ENCODE data around the gene NEU4.
"Not testable (repeated sequence)": the region's sequence is repeated elsewhere in the genome, so short reads cannot be mapped to it uniquely, and the experiment has no call there.

The NEU4 gene, protein sequence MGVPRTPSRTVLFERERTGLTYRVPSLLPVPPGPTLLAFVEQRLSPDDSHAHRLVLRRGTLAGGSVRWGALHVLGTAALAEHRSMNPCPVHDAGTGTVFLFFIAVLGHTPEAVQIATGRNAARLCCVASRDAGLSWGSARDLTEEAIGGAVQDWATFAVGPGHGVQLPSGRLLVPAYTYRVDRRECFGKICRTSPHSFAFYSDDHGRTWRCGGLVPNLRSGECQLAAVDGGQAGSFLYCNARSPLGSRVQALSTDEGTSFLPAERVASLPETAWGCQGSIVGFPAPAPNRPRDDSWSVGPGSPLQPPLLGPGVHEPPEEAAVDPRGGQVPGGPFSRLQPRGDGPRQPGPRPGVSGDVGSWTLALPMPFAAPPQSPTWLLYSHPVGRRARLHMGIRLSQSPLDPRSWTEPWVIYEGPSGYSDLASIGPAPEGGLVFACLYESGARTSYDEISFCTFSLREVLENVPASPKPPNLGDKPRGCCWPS

DNA sequence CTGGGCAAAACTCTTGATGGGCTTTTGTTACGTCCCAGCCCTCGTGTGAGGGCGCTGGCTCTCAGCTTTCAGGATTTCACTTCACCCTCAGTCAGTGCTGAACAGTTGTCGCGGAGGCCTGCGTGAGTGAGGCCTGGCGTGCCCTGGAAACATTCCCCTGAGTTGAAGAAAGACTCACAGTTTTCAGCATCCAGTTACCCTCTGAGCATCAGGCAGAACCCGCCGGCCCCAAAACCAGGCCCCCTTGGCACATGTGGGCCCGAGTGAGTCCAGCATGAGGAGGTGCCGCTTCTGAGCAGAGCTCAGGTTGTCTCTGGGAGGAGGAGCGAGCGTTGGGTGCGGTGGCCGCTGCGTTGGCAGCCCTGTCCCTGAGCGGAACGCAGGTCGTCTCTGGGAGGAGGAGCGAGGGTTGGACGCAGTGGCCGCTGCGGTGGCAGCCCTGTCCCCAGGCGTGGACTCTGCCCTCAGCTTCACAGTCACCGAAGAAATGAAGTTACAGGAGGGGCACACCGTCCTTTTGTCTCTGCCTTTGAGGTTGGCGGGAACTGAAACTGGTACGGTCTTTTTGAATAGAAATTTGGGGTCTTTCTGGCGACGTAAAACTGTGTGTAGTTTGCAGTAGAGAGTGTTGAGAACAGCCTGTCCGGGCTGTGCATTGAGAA, at the start of gene NEU4:
NEU4 (plus strand) TSS at position 473 of the 662 bp plus-strand sequence. CDS start 5,292 bp downstream, outside the sequence.
- no peak for DNase-seq

DNA sequence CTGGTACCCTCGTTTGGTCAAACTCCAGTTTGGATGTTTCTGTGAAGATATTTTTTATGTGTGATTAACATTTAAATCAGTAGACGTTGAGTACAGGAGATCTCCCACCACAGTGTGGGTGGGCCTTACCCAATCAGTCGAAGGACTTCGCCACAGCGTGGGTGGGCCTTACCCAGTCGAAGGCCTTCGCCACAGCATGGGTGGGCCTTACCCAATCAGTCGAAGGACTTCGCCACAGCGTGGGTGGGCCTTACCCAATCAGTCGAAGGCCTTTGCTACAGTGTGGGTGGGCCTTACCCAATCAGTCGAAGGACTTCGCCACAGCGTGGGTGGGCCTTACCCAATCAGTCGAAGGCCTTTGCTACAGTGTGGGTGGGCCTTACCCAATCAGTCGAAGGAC, 49.1 kb upstream of the NEU4 start:
- DNase-seq, result not testable (repeated sequence)

DNA sequence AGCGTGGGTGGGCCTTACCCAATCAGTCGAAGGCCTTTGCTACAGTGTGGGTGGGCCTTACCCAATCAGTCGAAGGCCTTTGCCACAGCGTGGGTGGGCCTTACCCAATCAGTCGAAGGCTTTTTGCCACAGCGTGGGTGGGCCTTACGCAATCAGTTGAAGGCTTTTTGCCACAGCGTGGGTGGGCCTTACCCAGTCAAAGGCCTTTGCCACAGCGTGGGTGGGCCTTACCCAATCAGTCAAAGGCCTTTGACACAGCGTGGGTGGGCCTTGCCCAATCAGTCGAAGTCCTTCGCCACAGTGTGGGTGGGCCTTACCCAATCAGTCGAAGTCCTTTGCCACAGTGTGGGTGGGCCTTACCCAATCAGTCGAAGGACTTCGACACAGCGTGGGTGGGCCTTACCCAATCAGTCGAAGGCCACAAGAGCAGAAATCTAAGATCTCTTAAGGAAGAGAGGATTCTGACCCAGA, 48.7 kb upstream of the NEU4 start:
- DNase-seq, result no peak

DNA sequence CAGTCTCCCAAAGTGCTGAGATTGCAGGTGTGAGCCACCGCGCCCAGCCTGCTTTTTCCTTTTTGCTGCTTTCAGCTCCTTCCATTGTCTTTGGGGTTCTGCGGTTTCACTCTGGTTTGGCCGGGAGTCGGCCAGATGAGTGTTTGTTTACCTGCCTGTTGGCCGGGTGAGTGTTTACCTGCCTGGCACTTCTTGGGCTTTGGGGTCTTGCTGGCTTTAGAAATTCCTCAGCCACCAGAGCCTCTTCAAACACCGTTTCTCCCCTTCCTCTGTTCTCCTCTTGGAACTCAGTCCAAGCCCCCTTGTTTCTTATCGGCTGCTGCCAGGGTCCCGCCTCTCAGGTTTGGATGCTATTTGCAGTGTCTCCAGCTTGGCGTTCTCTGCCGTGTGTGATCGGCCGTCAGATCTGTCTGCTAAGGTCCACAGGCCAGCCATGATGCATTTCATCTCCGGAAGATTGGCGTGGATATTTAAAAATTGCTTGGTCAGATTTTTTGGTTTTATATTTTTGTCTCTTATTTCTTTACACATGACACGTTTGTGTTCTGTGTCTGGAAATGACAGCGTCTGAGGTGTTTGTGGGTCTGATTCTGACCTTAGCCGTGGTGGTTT, 46.6 kb upstream of the NEU4 start:
- peak; percentile 14 for DNase-seq

DNA sequence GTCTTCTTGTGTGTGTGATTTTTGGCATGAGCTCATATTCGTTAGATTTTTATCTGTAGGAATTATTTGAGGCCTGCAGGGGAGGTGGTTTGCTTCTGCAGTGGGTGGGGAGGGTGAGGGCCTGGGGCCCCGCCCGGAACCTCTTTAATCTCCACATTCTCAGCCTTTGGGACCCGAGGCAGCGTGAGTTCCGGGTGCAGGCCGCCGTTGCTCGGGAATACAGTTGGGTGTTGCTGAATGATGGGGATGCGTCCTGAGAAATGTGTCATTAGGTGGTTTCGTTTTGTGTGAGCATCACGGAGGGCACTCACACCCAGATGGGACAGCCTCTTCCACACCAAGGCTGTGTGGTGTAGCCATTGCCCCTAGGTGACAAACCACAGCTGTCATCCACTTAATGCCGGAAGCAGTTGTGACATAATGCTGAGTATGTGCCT, 46.0 kb upstream of the NEU4 start:
- DNase-seq, result no peak

DNA sequence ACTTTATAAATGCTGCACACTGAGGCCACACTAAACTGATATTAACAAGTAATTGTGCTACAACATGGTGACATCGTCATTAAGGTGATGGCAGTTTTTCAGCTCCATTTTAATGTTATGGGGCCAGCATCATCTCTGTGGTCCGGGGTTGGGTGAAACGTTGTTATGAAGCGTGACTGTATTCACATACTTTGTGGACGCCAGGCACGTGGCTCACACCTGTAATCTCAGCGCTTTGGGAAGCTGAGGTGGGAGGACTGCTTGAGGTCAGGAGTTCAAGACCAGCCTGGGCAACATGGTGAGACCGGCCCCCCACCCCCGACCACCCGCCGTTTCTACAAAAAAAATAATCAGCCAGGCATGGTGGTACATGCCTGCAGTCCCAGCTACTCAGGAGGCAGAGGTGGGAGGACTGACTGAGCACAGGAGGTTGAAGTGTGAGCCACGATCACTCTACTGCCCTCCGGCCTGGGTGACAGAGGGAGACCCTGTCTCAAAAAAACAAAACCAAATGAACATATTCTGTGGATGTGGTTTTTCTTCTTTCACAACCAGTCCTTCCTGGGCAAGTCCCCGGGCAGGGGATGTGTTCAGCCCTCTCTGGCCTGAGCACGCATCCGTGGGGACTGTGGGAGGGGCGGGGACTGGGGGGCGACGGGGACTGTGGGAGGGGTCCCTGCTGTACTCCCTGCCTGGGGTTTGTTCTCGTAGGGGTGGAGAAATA, 45.3 kb upstream of the NEU4 start:
- DNase-seq, result no peak

DNA sequence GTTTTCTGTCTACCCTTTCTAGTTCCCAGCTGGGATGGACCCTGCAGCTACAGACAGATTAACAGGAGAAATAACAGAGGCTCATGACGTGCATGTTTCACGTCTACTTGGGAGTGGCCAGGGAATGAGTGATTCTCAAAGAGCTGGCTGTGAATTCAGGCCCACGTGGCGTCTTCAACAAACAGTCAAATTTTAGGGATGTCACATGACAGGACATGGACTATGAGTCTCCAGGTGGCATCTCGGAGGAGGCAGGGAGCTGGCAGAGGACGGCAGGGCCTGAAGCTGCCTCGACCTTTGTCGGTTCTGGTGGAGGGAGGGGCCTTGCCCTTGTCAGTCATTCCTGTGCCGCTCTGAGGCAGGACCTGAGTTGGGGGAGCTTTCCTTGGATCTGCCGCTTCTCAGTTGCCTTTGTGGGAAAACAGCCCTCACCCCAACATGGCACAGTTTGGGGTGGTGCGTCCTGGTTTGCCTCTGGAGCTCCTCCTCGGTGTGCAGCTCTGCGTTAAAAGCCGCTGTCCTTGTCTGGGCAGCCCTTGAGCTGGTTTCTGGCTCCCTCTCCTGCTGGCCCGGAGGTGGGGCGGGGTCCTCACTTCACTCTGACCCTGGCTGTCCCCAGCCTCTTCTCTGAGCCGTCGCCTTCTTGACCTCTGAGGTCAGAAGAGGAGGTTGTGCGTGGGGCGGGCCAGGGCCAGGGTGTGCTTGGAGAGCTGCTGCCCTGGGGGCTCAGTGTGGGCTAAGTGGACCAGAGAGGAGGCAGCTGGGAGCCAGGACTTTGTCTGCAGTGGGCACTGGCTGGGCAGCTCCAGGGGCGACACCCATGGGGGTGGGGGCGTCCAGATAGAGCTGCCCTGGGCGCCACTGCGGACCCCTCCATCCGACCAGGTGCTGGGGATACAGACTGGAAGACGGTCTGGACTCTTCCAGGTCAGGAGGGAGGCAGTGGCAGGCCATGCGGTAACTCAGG, 44.4 kb upstream of the NEU4 start:
- DNase-seq, result no peak

DNA sequence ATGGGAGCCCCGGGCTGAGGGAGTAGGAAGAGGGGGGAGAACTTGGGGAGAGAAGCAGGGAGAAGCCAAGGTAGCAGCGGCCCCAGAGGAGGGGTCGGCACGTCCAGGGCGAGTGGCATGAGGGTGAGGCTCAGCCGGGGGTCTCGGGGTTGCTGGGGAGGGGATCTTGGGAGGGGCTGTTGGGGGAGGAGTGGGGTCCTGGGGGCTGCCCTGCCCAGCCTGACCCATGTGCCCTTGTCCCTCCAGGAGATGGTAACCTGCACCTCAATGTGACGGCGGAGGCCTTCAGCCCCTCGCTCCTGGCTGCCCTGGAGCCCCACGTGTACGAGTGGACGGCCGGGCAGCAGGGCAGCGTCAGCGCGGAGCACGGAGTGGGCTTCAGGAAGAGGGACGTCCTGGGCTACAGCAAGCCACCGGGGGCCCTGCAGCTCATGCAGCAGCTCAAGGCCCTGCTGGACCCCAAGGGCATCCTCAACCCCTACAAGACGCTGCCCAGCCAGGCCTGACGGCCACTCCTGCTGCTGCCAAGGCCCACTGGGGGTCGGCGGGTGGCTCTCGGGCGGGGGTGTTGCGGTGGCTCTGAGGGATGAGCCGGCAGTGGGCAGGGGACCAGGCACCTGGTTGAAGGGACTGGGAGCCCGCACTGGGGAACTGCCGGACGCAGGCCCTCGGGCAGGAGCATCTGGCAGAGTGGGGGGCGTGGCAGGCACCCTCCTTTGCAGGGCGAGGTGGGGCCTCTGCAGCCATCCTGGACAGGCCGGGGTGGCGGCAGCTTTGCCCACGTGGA, 41.3 kb upstream of the NEU4 start:
- DNase-seq, result no peak

DNA sequence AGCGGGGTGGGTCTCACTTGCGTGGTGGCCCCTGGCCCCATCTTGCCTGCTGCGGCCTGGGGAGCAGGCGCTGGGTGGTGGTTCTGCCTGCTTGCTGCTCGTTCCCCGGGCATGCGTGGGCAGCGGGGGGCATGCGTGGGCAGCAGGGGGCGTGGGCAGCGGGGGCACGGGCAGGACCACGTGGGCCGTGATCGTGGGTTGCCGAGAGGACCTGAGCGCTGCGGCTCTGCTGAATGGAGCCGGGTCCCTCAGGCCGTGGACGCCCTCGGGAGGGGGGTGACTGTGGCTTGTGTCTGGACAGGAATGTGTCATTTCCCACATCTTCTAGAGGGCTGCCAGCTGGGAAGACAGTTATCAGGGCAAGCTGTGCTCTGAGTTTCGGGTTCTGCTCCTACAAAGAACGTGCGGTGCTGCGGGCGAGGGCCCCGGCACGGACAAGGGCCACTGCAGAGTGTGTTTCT, 40.7 kb upstream of the NEU4 start:
- no peak for DNase-seq

DNA sequence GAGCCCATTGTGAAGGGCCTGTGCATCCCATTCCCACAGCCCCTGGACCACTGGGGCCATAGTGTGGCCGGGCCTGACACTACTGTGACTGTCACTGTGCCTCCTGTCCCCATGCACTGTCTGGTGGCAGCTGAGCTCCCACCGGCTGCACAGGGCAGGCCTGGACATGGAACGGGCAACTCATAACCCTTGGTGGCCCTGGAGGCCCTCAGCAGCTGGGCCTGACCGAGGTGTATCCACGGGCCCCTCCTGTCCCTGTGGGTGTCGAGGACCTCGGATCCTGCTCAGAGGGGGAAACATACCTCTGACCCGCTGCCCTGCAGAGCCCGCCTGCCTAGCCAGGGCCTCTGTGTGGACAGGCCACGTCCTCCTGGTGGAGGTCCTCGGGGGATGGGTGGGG, 40.1 kb upstream of the NEU4 start:
- DNase-seq, result no peak

DNA sequence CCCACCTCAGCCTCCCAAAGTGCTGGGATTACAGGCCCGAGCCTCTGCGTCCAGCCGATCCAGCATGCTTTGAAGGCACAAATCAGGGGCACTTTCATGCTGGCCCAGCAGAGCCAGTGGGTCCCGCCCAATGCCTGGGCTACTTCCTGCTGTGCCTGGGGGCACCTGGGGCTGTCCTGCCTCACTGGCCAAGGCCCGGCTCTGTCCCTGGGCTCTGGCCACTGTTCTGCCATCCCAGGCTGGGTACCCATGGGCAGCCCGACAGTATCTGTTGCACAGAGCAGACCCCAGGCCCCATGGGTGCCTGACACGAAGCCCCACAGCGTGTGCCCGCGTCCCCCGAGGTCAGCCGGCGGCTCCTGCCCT, 39.2 kb upstream of the NEU4 start:
- no peak for DNase-seq

DNA sequence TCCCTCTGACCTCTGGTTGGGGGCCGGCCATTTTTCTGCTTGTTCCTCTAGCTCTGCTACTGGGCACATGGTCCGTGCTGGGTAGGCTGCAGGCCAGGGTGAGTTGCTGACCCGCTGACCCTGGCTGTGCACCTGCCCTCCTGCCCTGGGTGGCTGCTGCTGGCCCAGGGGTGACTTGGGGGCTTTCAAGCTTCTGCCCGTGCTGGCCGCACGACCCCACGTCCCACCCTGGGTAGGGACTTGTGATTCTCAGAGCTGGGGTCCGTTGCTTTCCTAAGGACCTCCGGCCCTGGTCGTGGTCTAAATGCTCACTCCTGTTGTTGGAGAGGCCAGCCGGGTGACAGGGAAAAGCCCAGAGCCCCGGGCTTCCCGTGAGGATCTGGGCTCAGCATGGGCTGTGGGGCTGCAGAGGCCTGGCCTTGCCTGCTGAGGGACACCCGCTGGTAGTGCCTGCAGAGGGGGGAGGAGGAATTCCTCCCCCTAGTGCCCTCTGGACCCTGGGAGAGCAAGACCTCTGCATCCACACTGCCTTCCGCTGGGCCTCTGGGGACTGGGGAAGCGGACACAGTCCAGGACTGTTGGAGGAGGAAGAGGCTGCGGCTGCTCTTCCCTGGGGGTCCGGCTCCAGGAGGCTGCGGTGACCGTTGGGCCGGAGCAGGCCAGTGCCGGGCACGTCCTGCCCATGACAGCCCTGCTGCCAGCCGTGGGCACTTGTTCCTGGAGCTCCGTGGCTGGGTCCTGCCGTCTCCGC, 38.6 kb upstream of the NEU4 start:
- no peak for DNase-seq

DNA sequence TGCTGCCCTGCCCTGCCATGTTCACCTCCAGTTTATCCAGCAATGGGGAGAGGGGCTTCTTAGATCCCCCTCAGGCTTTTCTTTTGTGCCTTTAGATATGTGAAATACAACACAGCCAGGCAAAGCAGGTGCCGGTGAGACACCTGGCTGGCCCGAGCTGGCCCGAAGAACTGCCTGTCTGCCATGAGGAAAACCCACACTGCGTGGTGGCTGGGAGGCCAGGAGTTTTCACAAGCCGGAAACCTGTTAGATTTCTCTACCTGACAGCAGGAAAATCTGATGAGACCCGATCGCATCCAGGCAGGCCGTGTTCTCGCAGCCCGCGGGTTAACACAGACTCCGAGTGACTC, 38.1 kb upstream of the NEU4 start:
- no peak for DNase-seq

DNA sequence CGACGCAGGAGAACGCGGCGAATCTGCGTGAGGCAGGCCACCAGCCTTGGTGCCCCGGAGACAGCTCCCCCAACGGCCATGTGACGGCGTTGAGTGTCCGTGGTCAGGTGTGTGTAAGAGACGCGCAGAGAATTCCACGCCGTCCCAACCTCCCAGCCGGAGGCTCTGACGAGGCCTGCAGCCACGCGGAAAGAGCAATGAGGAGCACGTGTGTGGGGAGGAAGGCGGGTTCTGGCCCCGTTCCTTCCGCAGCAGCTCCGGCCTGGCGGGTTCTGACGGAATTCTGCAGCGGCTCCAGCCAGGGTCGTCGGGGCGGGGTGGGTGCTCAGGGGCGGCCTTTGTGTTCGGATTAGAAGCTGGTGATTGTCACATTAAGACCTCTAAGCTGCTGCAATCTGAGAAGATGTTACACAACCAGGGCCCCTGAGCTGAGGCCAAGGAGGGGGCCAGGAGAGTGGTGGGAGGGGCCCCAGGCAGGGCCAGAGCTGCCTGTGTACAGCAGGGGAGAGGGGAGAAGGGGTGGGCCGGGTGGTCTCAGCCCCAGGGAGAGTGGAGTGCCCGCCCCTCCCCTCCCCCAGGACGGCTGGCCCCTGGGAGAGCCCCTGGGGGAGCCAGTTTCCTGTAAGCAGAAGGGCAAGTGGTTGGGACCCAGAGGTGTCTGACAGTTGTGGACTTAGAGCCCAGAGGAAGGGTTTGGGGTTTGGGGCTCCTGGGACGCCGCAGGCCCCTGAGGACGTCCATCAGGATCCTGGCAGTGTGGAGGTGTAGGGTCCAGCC, 37.5 kb upstream of the NEU4 start:
- DNase-seq, result no peak

DNA sequence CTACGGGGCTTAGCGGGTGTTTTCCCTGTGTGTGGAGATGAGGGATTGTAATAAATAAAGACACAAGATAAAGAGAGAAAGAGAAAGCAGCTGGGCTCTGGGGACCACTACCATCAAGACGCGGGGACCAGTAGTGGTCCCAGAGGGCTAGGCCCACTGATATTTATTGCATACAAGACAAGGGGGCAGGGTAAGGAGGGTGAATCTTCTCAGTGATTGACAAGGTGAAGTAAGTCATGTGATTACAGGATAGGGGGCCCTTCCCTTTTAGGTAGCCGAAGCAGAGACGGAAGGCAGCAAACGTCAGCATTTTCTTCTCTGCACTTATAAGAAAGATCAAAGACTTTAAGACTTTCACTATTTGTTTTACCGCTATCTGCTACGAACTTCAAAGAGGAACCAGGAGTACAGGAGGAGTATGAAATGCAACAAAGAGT, 36.9 kb upstream of the NEU4 start:
- no peak for DNase-seq

DNA sequence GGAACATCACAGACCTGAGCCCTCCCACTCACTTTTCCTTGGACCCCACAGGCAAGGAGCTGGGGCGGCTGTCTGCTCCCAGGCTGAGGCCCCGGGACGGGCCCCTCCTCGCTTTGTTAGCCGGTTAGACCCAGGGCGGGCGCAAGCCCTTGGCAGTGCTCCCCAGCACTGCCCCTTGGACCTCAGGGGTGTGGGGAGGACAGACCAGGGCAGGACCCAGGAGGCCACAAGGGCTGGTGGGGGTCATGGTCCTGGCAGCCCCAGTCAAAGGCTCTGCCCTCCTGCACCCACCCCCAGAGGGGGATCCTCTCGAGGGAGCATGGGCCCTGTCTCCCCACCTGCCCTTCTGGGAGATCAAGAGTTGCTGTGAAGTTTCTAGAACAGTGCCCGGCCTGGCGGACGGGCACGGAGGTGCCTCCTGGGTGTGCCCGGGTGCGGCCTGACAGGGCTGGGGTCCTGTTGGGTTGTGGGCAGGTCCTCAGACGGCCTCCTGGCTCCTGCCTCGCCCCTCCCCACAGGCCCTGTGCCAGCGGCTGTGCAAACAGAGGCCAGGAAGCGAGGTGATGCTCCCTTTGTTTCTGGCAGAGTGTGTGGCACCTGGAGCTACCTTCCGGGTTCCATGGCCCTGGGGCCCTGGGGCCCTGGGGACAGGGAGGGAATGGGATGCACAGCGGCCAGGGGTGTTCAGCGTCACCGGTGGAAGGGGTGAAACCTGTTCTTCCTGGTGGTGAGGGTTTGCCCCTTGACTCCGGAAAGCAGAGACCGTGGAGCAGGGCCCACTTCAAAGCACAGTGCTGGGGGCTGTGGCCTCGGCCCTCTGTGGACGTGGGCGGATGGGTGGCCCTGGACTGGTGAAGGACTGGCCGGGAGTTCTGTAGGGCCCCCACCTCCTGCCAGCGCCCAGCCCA, 35.2 kb upstream of the NEU4 start:
- no peak for DNase-seq

DNA sequence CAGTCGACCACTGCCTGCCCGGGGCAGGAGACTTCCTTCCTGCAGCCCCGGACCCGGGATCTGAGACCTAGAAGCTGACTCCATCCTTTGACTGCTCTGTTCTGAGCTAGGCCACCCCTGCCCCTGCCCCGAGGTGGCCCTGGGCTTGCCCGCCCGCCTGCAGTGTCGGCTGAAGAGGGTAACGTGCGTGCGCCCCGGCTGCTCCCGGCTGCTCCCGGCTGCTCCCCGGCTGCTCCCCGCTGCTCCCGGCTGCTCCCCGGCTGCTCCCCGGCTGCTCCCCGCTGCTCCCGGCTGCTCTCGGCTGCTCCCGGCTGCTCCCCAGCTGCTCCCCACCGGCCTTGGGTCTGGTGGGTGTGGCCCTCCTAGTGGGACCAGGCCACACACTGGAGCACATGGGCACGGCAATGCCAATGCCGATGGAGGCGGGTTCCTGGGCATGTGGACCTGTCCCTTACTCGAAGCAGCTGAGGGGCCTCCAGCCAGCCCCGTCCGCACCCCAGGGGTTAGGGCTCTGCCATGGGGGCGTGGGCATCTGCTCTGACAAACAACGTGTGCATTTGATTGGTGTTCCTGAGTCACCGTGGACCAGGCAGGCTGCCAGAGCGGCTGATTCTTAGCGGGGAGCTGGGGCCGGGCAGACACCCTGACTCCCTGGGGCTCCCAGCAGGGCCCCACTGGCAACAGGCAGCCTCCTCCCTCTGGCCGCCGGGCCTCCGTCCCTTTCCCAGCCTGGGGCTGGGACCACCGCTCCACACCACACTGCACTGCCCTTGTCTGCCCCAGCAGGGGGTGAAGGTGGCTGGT, 34.4 kb upstream of the NEU4 start:
- no peak for DNase-seq

All from NCI-H1105 treated with DMSO at 0.1 percent for 48 hours (cell line).